DOHH2 (cell line): ENCODE results near the gene ALX3.

Experiments used
- EZH2phosphoT487 ChIP-seq: fragments of 200-600 bp; sonication (generic); IDR thresholded peaks from 2 replicates; pipeline ENCODE4 v1.6.1; 2017; ENCODE audit warnings: borderline replicate concordance, mild to moderate bottlenecking, antibody characterized with exemption, low read length, moderate library complexity, mixed read lengths
- TF ChIP-seq, protein P1 (sequence below): fragments of 200-600 bp; sonication (generic); IDR thresholded peaks from one replicate; pipeline ENCODE4 v1.5.1; 2014; ENCODE audit warnings: antibody characterized with exemption, mild to moderate bottlenecking, low read depth, low read length; ENCODE audit not compliant: poor library complexity, severe bottlenecking

DNA sequence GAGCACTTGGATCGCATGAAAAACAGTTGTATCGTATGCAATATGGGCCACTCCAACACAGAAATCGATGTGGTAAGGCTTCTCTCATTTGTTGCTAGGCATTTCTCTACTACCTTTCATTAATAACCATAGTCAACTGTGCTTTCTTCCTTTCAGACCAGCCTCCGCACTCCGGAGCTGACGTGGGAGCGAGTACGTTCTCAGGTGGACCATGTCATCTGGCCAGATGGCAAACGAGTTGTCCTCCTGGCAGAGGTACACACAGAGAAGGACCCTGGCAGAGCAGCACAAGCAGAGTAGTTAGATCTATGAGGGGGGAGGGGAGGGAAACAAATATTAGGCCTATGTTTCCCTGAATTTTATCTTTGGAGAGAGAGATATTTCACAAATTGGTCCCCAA is 52.1 kb downstream of the ALX3 start:
- TF ChIP-seq, protein P1, sequence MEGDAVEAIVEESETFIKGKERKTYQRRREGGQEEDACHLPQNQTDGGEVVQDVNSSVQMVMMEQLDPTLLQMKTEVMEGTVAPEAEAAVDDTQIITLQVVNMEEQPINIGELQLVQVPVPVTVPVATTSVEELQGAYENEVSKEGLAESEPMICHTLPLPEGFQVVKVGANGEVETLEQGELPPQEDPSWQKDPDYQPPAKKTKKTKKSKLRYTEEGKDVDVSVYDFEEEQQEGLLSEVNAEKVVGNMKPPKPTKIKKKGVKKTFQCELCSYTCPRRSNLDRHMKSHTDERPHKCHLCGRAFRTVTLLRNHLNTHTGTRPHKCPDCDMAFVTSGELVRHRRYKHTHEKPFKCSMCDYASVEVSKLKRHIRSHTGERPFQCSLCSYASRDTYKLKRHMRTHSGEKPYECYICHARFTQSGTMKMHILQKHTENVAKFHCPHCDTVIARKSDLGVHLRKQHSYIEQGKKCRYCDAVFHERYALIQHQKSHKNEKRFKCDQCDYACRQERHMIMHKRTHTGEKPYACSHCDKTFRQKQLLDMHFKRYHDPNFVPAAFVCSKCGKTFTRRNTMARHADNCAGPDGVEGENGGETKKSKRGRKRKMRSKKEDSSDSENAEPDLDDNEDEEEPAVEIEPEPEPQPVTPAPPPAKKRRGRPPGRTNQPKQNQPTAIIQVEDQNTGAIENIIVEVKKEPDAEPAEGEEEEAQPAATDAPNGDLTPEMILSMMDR: no peak
- no peak for TF ChIP-seq EZH2phosphoT487
